Prostate gland (tissue), 2 donors: ENCODE results near the gene PDE7B. TPM values are rescaled to one million over a fixed set of nuclear protein-coding genes. Genes with fewer than 3 reads are reported as not detected.

ENCODE experiments used
- DNase-seq: peaks from one replicate; pipeline ENCODE4 v3.0.0-alpha.2; 2019; ENCODE audit warnings: low spot score
- H3K27ac ChIP-seq, 2 donors: fragments of 200-600 bp; sonication (generic); 2 replicates each; pipeline ENCODE4 v1.5.1; 2017 to 2019
- H3K27me3 ChIP-seq: fragments of 200-600 bp; sonication (generic); replicated peaks from 2 replicates; pipeline ENCODE4 v1.5.1; 2019; ENCODE audit not compliant: insufficient read depth
- H3K36me3 ChIP-seq, 2 donors: fragments of 200-600 bp; sonication (generic); 1 replicate in 1 of 2; 2 replicates in 1 of 2; pipeline versions ENCODE4 v1.5.1 to v1.8.1; 2017 to 2019
- H3K4me1 ChIP-seq: fragments of 200-600 bp; sonication (generic); replicated peaks from 2 replicates; pipeline ENCODE4 v1.5.1; 2019
- H3K4me3 ChIP-seq, 2 donors: fragments of 200-600 bp; sonication (generic); 2 replicates each; pipeline ENCODE4 v1.5.1; 2017 to 2019
- H3K9me3 ChIP-seq: fragments of 200-600 bp; sonication (generic); 2 replicates; pipeline ENCODE4 v1.5.1; 2017
- CTCF ChIP-seq, 4 experiments: fragments of 200-600 bp in 2 of 4; fragments of 450-650 bp in 2 of 4; sonication (generic) in 2 of 4; IDR thresholded peaks; 1 replicate in 3 of 4; 2 replicates in 1 of 4; pipeline ENCODE4 v1.5.1; 2016 to 2019; ENCODE audit warnings: antibody characterized with exemption in 4 of 4, mild to moderate bottlenecking in 2 of 4, moderate library complexity in 2 of 4
- POLR2A ChIP-seq: fragments of 450-650 bp; IDR thresholded peaks from one replicate; pipeline ENCODE4 v1.6.1; 2016; ENCODE audit warnings: antibody characterized with exemption, mild to moderate bottlenecking
- POLR2AphosphoS5 ChIP-seq: sonication (generic); formaldehyde crosslinking; IDR thresholded peaks from one replicate; pipeline ENCODE4 v1.6.1; 2017; ENCODE audit warnings: antibody characterized with exemption
- WGBS: methylation state at CpG from one replicate; pipeline ENCODE4 v1.1.5; 2018; 5-methylcytosine and 5-hydroxymethylcytosine counted together
- intact Hi-C: fragments of 100-400 bp; cut with DNase I; formaldehyde crosslinking; loops from one replicate; pipeline ENCODE4 v1.14.2; 2022
- total RNA-seq, 2 donors: library from RNA; depleted of rRNA; stranded (reverse); fragments of >200 nt; gene quantifications; one replicate each; pipeline ENCODE4 v1.1.0, GENCODE V29; 2016

Gene PDE7B
- total RNA-seq, 2 donors from 2014 or later, result 4.7 to 6.3 TPM

GRCh38 chr6:135819665-135820064 is 31.8 kb upstream of the PDE7B start:
- intact Hi-C loops, result no loop called here
- H3K27ac ChIP-seq, result no peak overlapping the region
- no peaks in the 10 kb centered on the region for H3K4me1 ChIP-seq
- H3K36me3 ChIP-seq, result no peaks in the 10 kb centered on the region
- no peak for DNase-seq
- TF ChIP-seq POLR2A, result no peak
- no peak for TF ChIP-seq POLR2AphosphoS5
- no peak for TF ChIP-seq CTCF (IDR thresholded peaks at IDR 0.05)
- 88% methylated on average over 2 of the region's 2 CpGs for WGBS
- no peaks in the 10 kb centered on the region for H3K9me3 ChIP-seq
- no peaks in the 10 kb centered on the region for H3K27me3 ChIP-seq
- H3K4me3 ChIP-seq, result no peak overlapping the region

- intact Hi-C loops, result no loop called here
- WGBS, result 68% methylated on average over 6 of the region's 6 CpGs
- TF ChIP-seq POLR2AphosphoS5 (no peak), POLR2A (no peak), CTCF (IDR thresholded peaks at IDR 0.05) (no peak)
- no peak overlapping the region for H3K27ac ChIP-seq
- H3K36me3 ChIP-seq, result no peaks in the 10 kb centered on the region
- no peaks in the 10 kb centered on the region for H3K27me3 ChIP-seq
- DNase-seq, result no peak
- no peaks in the 10 kb centered on the region for H3K9me3 ChIP-seq
- H3K4me3 ChIP-seq, result no peak overlapping the region
- no peaks in the 10 kb centered on the region for H3K4me1 ChIP-seq
These were observed 31.2 kb upstream of the PDE7B start for GRCh38 chr6:135820340-135820739.

- Histone ChIP-seq H3K4me1 (no peaks in the 10 kb centered on the region), H3K4me3 (no peak overlapping the region), H3K9me3 (no peaks in the 10 kb centered on the region), H3K36me3 (no peaks in the 10 kb centered on the region), H3K27ac (no peak overlapping the region), H3K27me3 (no peaks in the 10 kb centered on the region)
- WGBS, result 93% methylated on average over 1 of the region's 1 CpG
- intact Hi-C loops, result no loop called here
- no peak for DNase-seq
- TF ChIP-seq POLR2AphosphoS5 (no peak), CTCF (IDR thresholded peaks at IDR 0.05) (no peak), POLR2A (no peak)
These were observed 27.6 kb upstream of the PDE7B start for GRCh38 chr6:135823851-135824250.

GRCh38 chr6:135826236-135826804 is 25.2 kb upstream of the PDE7B start:
- Histone ChIP-seq H3K9me3 (no peaks in the 10 kb centered on the region), H3K27me3 (no peaks in the 10 kb centered on the region), H3K4me3 (no peak overlapping the region), H3K27ac (no peak overlapping the region), H3K4me1 (no peaks in the 10 kb centered on the region), H3K36me3 (no peaks in the 10 kb centered on the region)
- DNase-seq, result no peak
- TF ChIP-seq POLR2AphosphoS5, result no peak
- no peak for TF ChIP-seq CTCF (IDR thresholded peaks at IDR 0.05)
- TF ChIP-seq POLR2A, result no peak
- intact Hi-C loops, result no loop called here
- 90% methylated on average over 6 of the region's 6 CpGs for WGBS

- Histone ChIP-seq H3K9me3 (no peaks in the 10 kb centered on the region), H3K27me3 (no peaks in the 10 kb centered on the region), H3K36me3 (no peaks in the 10 kb centered on the region), H3K4me1 (no peaks in the 10 kb centered on the region), H3K27ac (no peak overlapping the region), H3K4me3 (no peak overlapping the region)
- intact Hi-C loops, result no loop called here
- TF ChIP-seq POLR2AphosphoS5 (no peak), CTCF (IDR thresholded peaks at IDR 0.05) (no peak), POLR2A (no peak)
- no peak for DNase-seq
These were observed 23.5 kb upstream of the PDE7B start for GRCh38 chr6:135828021-135828420.
